AG09309 (cell line): ENCODE measurements around the gene TYSND1.

Source experiments
- DNase-seq: peaks from one replicate; pipeline ENCODE4 v3.0.0-alpha.2; 2010; ENCODE audit warnings: low read depth
- H3K4me3 ChIP-seq: 2 replicates; pipeline ENCODE4 v1.5.1; 2011; ENCODE audit warnings: mild to moderate bottlenecking, low read depth, low read length, moderate library complexity; ENCODE audit not compliant: control insufficient read depth
- CTCF ChIP-seq: IDR thresholded peaks from 2 replicates; pipeline ENCODE4 v1.5.1; 2011; ENCODE audit warnings: mild to moderate bottlenecking, low read depth, low read length, inconsistent platforms; ENCODE audit not compliant: insufficient read depth, control insufficient read depth; ENCODE audit errors: missing control alignments

Gene TYSND1

GRCh38 chr10:70146489-70147258 is at the start of gene TYSND1:
TYSND1 (minus strand) TSS chr10:70146700; CDS start chr10:70146586, 114 bp downstream.
- H3K4me3 ChIP-seq = peak within 1 kb of the TSS; percentile 54
- peak; percentile 73 for TF ChIP-seq CTCF
- DNase-seq = peak; percentile 91

- TF ChIP-seq CTCF = no peak
- no peak for DNase-seq
- H3K4me3 ChIP-seq = no peak overlapping the region
Observed at GRCh38 chr10:70193391-70193844, 46.9 kb upstream of the TYSND1 start.

GRCh38 chr10:70192326-70192968 is 45.9 kb upstream of the TYSND1 start:
- H3K4me3 ChIP-seq = no peak overlapping the region
- DNase-seq = peak; percentile 37

GRCh38 chr10:70191972-70192305 is 45.4 kb upstream of the TYSND1 start:
- no peak overlapping the region for H3K4me3 ChIP-seq
- TF ChIP-seq CTCF = no peak
- peak; percentile 94 for DNase-seq

More at GRCh38 chr10:70192326-70192968, 45.9 kb upstream of the TYSND1 start:
- no peak for TF ChIP-seq CTCF

- H3K4me3 ChIP-seq = no peak overlapping the region
- DNase-seq = no peak
- TF ChIP-seq CTCF = no peak
Observed at GRCh38 chr10:70191161-70191971, 44.9 kb upstream of the TYSND1 start.

GRCh38 chr10:70190581-70190980 is 44.1 kb upstream of the TYSND1 start:
- DNase-seq = no peak
- H3K4me3 ChIP-seq = no peak overlapping the region

More at GRCh38 chr10:70190581-70190980, 44.1 kb upstream of the TYSND1 start:
- no peak for TF ChIP-seq CTCF
